Right ventricle myocardium inferior (tissue), 1 donor: ENCODE results near the gene SNX32. TPM values are rescaled to one million over a fixed set of nuclear protein-coding genes. Genes with fewer than 3 reads are reported as not detected.

Experiments used
- ATAC-seq: fragments of 200-7000 bp; cut with Tn5 transposase; one replicate; pipeline ENCODE4 v1.9.1; 2020; ENCODE audit warnings: mild to moderate bottlenecking, moderate library complexity
- DNase-seq: peaks from one replicate; pipeline ENCODE4 v3.0.0; 2021; ENCODE audit errors: missing footprints
- intact Hi-C: fragments of 100-400 bp; cut with DNase I; formaldehyde crosslinking; loops from one replicate; pipeline ENCODE4 v1.11.0; 2022
- total RNA-seq: library from RNA; stranded (reverse); fragmentation: NEBNext Ultra II Directional; extraction: Animal tissue kit (Norgen Biotek cat#: 25700); gene quantifications from one replicate; pipeline ENCODE4 v1.2.1, GENCODE V29; 2021
- donor health status: DM: no; HTN: yes; CAD: no; lungs with severe emphysema.

The SNX32 gene
- total RNA-seq, 1 donor from 2014 or later, result not detected

DNA sequence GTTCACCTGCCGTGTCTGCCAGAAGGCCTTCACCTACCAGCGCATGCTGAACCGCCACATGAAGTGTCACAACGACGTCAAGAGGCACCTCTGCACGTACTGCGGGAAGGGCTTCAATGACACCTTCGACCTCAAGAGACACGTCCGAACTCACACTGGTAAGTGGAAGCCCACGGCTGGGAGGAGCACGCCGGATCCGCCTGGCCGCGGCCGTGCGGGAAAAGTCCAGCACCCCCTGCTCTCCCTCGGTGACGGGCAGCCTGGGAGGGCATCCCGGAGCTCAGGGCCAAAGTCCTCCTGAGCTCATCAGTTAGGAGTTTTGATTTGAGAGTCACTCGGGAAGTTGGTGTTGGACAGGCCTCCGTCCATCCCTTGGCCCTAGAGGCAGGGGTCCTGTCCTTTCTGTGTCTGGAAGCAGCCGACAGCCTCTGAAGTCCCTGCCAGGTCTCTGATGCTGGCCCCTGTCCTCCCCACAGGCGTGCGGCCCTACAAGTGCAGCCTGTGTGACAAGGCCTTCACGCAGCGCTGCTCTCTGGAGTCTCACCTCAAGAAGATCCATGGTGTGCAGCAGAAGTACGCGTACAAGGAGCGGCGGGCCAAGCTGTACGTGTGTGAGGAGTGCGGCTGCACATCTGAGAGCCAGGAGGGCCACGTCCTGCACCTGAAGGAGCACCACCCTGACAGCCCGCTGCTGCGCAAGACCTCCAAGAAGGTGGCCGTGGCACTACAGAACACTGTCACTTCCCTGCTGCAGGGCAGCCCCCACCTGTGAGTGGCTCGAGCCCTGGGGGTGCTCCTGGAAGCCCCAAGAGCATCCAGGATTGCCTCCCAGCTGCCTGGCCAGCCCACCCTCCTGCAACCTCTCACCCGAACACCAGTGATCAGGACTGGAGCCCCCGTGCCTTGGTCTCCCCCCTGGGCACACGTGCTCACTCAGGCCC lies 38.9 kb upstream of the SNX32 start:
- DNase-seq (no peak), ATAC-seq (no peak)
- intact Hi-C loops, result no loop called here

- ATAC-seq (no peak), DNase-seq (no peak)
- intact Hi-C loops, result no loop called here
Measured at GRCh38 chr11:65796726-65797601, 36.8 kb upstream of the SNX32 start.

GRCh38 chr11:65797711-65798110 lies 36.1 kb upstream of the SNX32 start:
- ATAC-seq (no peak), DNase-seq (no peak)
- intact Hi-C loops, result no loop called here

GRCh38 chr11:65798882-65799281 lies 34.9 kb upstream of the SNX32 start:
- intact Hi-C loops, result no loop called here
- ATAC-seq (no peak), DNase-seq (no peak)

- ATAC-seq, result no peak
- intact Hi-C loops, result no loop called here
- DNase-seq, result no peak
Measured at GRCh38 chr11:65801153-65801987, 32.4 kb upstream of the SNX32 start.

GRCh38 chr11:65802841-65803240 lies 30.9 kb upstream of the SNX32 start:
- no peak for ATAC-seq
- intact Hi-C loops, result no loop called here
- no peak for DNase-seq

GRCh38 chr11:65803797-65804492 lies 29.8 kb upstream of the SNX32 start:
- ATAC-seq, result no peak
- intact Hi-C loops, result no loop called here
- no peak for DNase-seq

DNA sequence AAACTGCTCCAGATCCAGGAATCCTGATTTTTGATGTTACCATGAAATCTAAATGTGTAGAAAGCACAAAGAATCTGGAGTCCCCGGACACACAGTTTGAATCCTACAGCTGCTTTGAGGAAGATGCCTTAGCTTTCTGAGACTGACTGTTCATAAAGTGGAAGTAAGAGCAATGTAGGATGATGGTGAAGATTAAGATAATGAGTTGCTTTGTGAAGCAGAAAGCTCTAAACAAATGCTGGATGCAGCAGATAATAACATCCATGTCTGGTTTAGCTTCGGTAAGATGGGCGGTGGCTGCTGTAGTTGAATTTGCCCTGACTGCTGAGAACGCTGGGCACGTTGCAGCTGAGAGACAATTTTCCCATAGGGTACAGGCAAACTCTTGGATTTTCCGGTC lies 26.8 kb upstream of the SNX32 start:
- ATAC-seq (no peak), DNase-seq (no peak)
- intact Hi-C loops, result no loop called here

GRCh38 chr11:65808744-65809341 lies 24.9 kb upstream of the SNX32 start:
- DNase-seq, result no peak
- no peak for ATAC-seq
- intact Hi-C loops, result no loop called here

DNA sequence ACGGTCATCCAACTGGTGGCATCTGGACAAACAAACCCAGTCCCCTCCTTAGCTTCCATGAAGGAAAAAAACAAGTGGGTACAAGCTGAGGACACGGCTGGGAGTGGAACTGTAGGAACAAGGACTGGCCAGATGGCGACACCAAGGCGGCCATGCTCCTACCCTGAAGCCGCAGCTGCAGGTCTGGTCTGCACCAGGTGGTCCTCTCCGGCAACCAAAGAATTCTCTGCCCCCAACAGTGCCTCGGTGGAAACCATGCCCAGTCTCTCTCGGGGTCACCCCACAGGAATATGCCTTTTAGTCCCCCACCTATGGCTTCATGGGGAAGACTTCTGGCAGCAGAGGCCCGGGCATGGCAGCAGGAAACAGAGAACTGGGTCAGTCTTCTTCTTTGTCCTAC lies 24.3 kb upstream of the SNX32 start:
- intact Hi-C loops, result no loop called here
- no peak for ATAC-seq
- no peak for DNase-seq

DNA sequence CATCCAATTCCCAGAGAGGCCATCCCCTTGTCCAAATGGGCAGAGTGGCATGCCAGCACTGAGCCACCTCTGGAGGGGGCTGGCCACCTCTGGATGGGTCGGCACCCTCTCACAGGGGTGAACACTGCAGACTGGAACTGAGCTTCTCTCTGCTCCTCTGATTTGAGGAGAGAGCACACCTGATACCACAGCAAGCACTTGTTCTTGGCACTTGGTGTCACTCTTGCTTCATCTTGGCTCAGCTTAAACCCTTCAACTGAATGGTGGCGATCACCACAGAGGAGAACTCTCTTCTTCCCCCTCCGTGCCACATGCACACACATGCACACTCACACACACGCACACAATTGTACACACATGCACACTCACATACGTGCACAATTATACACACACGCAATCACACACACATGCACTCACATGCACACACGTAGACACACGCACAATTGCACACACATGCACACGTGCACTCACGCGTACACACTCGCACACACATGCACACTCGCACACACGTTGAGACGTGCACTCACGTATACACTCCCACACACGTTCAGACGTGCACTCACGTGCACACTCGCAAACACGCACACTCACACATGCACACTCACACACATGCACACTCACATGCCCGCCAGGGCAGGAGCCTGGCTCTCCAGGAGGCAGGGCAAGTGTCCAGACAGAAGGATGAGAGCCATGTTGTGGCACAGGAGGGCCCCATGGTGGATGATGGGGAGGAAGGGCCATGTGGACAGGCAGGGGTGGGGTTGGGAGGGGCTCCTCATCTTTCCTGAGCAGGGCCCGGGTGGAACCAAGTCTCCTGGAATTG lies 23.5 kb upstream of the SNX32 start:
- ATAC-seq, result peak; percentile 10
- intact Hi-C loops, result no loop called here
- no peak for DNase-seq

GRCh38 chr11:65811764-65812475 lies 21.8 kb upstream of the SNX32 start:
- DNase-seq (no peak), ATAC-seq (peak; percentile 33)
- intact Hi-C loops, result no loop called here

DNA sequence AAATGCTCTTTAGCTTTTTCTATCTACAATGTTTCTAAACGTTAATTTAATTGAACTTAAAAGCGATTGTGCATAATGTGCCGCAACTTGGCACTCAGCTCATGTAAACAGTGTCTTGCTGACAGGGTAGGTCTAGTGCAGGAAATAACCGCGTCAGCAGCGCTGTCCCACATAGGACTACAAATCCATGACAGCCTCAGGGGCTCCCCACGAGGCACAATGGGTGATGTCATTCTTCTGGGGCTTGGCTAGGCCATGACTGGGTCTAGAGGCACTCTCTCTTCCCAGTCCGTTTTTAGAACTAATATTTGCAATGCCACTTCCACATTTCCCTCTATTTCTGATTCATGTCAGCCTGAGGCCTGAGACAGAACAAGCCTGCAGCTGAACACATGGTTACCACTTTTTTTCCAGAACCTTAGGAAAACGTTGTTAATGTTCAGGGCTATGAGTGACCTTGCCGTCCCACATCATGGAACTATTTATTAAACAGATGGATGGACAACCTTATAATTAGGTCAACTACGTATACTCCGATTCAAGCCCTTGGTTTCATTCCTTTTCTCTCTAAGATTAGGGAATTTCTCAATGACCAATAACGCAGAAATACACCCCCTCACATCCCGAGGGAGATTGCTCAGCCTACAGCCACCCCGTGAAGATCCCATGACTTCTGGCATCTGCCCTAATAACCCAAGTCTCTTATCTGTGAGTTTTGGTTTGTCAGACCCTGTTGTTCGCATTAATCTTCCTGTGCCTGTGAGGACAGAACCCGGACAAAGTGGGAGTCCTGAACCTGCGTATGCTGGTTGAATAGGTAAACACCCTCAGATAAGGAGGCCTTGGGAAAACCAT lies 19.4 kb upstream of the SNX32 start:
- intact Hi-C loops, result no loop called here
- ATAC-seq (no peak), DNase-seq (no peak)

DNA sequence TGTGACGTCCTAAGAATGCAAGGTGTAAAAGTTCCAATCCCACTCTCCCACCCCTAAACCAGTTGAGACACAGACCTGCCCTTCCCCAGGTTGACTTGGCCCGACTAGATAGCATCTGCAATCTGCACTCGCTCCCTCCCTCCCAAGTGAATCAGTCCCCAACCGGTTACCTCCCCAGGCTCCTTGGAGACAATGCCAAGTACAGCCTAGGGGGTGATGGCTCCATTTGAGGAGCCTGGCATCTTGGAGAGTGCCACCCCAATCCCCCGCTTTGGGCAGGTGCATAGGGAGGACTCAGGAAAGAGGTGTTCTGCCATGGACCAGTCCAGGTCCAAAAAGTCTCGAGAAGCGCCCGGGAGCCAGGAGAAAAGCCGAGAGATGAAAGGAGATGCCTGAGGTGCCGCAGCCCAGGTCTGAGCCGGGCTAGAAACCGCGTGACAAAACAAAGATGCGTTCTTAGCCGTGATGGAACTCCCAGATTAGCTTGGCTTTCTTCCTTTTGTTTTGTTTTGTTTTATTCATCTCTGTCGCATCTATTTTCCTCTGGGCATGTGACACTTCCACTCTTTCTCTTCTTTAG lies 18.7 kb upstream of the SNX32 start:
- intact Hi-C loops, result no loop called here
- DNase-seq (no peak), ATAC-seq (no peak)

GRCh38 chr11:65816696-65817095 lies 17.1 kb upstream of the SNX32 start:
- DNase-seq, result no peak
- intact Hi-C loops, result no loop called here
- ATAC-seq, result no peak
